ENCODE measurements around the gene CEACAM20.
"Not testable (repeated sequence)": the region's sequence is repeated elsewhere in the genome, so short reads cannot be mapped to it uniquely, and the experiment has no call there.

CEACAM20 gene

DNA sequence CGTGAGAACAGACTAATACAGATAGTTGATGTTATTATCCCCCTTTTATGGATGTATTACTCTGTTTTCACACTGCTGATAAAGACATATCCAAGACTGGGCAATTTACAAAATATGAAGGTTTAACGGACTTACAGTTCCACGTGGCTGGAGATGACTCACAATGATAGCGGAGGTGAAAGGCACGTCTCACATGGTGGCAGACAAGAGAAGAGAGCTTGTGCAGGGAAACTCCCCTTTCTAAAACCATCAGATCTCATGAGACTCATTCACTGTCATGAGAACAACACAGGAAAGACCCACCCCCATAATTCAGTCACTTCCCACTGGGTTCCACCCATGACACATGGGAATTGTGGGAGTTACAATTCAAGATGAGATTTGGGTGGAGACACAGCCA, 60.7 kb downstream of the CEACAM20 start:
- DNase-seq: not testable (repeated sequence)

- not testable (repeated sequence) for DNase-seq
These were observed 66.7 kb downstream of the CEACAM20 start for GRCh38 chr19:44462600-44463286.
